Neural cell (in vitro differentiated cells): Measurements from ENCODE around the gene CGB8. TPM values are rescaled to one million over a fixed set of nuclear protein-coding genes. Genes with fewer than 3 reads are reported as not detected.
"Not testable (repeated sequence)": the region's sequence is repeated elsewhere in the genome, so short reads cannot be mapped to it uniquely, and the experiment has no call there.

ENCODE experiments used
- H2AFZ ChIP-seq: fragments of 200-600, 300-800 bp; sonication (generic), shearing (Covaris generic); 2 replicates; pipeline ENCODE4 v1.6.0; 2014; ENCODE audit warnings: low read depth, mild to moderate bottlenecking, antibody characterized with exemption, low read length, moderate library complexity
- H3F3A ChIP-seq: fragments of 200-600 bp; shearing (Covaris generic); 2 replicates; pipeline ENCODE4 v1.6.1; 2016; ENCODE audit warnings: mild to moderate bottlenecking, moderate library complexity, mixed read lengths, antibody characterized with exemption, low read length; ENCODE audit not compliant: insufficient read depth, poor library complexity, severe bottlenecking
- H3K27ac ChIP-seq: fragments of 200-600, 300-800 bp; sonication (generic), shearing (Covaris generic); 2 replicates; pipeline ENCODE4 v1.5.1; 2014; ENCODE audit warnings: mild to moderate bottlenecking, low read length, moderate library complexity
- H3K27me3 ChIP-seq: fragments of 300-800, 200-600 bp; sonication (generic), shearing (Covaris generic); 2 replicates; pipeline ENCODE4 v1.6.0; 2014; ENCODE audit warnings: mild to moderate bottlenecking, low read depth, low read length, moderate library complexity; ENCODE audit not compliant: insufficient read depth
- H3K36me3 ChIP-seq: fragments of 300-800, 200-600 bp; sonication (generic), shearing (Covaris generic); 2 replicates; pipeline ENCODE4 v1.5.1; 2014; ENCODE audit warnings: mild to moderate bottlenecking, antibody characterized with exemption, low read length, moderate library complexity; ENCODE audit not compliant: insufficient read depth
- H3K4me2 ChIP-seq: fragments of 300-800, 200-600 bp; sonication (generic), shearing (Covaris generic); 2 replicates; pipeline ENCODE4 v1.6.0; 2014; ENCODE audit warnings: mild to moderate bottlenecking, low read length
- H3K4me3 ChIP-seq: fragments of 300-800, 200-600 bp; sonication (generic), shearing (Covaris generic); 2 replicates; pipeline ENCODE4 v1.5.1; 2014; ENCODE audit warnings: mild to moderate bottlenecking, low read length, moderate library complexity
- H3K79me2 ChIP-seq: fragments of 200-600 bp; shearing (Covaris generic); replicated peaks from 2 replicates; pipeline ENCODE4 v1.6.0; 2014; ENCODE audit warnings: mild to moderate bottlenecking, low read length, moderate library complexity; ENCODE audit not compliant: insufficient read depth
- H3K9ac ChIP-seq: fragments of 300-800, 200-600 bp; sonication (generic), shearing (Covaris generic); 2 replicates; pipeline ENCODE4 v1.6.1; 2016; ENCODE audit warnings: mild to moderate bottlenecking, low read length, mixed read lengths
- H3K9me2 ChIP-seq: fragments of 200-600 bp; shearing (Covaris generic); 2 replicates; pipeline ENCODE4 v1.6.1; 2016; ENCODE audit warnings: mild to moderate bottlenecking, low read length, mixed read lengths; ENCODE audit not compliant: insufficient read depth
- H3K9me3 ChIP-seq: fragments of 200-600, 300-800 bp; sonication (generic), shearing (Covaris generic); 2 replicates; pipeline ENCODE4 v1.6.1; 2016; ENCODE audit warnings: mild to moderate bottlenecking, mixed run types, low read length, moderate library complexity, mixed read lengths
- H4K20me1 ChIP-seq: fragments of 200-600 bp; shearing (Covaris generic); 2 replicates; pipeline ENCODE4 v1.6.1; 2016; ENCODE audit warnings: mild to moderate bottlenecking, mixed run types; ENCODE audit not compliant: insufficient read depth
- CTCF ChIP-seq: fragments of 450-650 bp; IDR thresholded peaks from 2 replicates; pipeline ENCODE4 v1.5.1; 2014; ENCODE audit warnings: antibody characterized with exemption, mild to moderate bottlenecking, moderate library complexity; ENCODE audit not compliant: poor library complexity, severe bottlenecking
- EP300 ChIP-seq: fragments of 450-650 bp; conservative IDR thresholded peaks from 2 replicates; pipeline ENCODE4 v1.6.1; 2014; ENCODE audit warnings: antibody characterized with exemption, mild to moderate bottlenecking, moderate library complexity; ENCODE audit not compliant: poor library complexity, severe bottlenecking
- EZH2 ChIP-seq: fragments of 200-600, 300-800 bp; shearing (Covaris generic), sonication (generic); IDR thresholded peaks from 2 replicates; pipeline ENCODE4 v1.6.1; 2014; ENCODE audit warnings: antibody characterized with exemption, low read length, borderline replicate concordance, mild to moderate bottlenecking; ENCODE audit not compliant: insufficient read depth, poor library complexity, severe bottlenecking
- MXI1 ChIP-seq: fragments of 450-650 bp; conservative IDR thresholded peaks from 2 replicates; pipeline ENCODE4 v1.6.1; 2014; ENCODE audit warnings: antibody characterized with exemption, mild to moderate bottlenecking; ENCODE audit not compliant: poor library complexity, severe bottlenecking
- POLR2AphosphoS5 ChIP-seq: IDR thresholded peaks from 2 replicates; pipeline ENCODE4 v1.6.1; 2012
- RAD21 ChIP-seq: fragments of 450-650 bp; conservative IDR thresholded peaks from 2 replicates; pipeline ENCODE4 v1.6.1; 2014; ENCODE audit warnings: antibody characterized with exemption, mild to moderate bottlenecking, moderate library complexity
- REST ChIP-seq: IDR thresholded peaks from 2 replicates; pipeline ENCODE4 v1.6.1; 2012; ENCODE audit warnings: borderline replicate concordance
- SMC3 ChIP-seq: fragments of 450-650 bp; conservative IDR thresholded peaks from 2 replicates; pipeline ENCODE4 v1.6.1; 2014; ENCODE audit warnings: antibody characterized with exemption, mild to moderate bottlenecking, moderate library complexity; ENCODE audit not compliant: poor library complexity
- TAF1 ChIP-seq: IDR thresholded peaks from 2 replicates; pipeline ENCODE4 v1.6.1; 2012; ENCODE audit warnings: low read depth
- polyA minus RNA-seq: library from RNA; depleted of rRNA, polyadenylated mRNA; stranded (reverse); fragments of >200 nt; gene quantifications from 2 replicates; pipeline ENCODE4 v1.2.3, GENCODE V29; 2014
- polyA plus RNA-seq: library from polyadenylated mRNA; depleted of rRNA; stranded (reverse); fragments of >200 nt; gene quantifications from 2 replicates; pipeline ENCODE4 v1.2.3, GENCODE V29; 2014

Gene CGB8
- polyA plus RNA-seq (not detected in 2 replicates), polyA minus RNA-seq (not detected in 2 replicates)

- not testable (repeated sequence) for H4K20me1 ChIP-seq, H2AFZ ChIP-seq, H3F3A ChIP-seq, H3K9me2 ChIP-seq, H3K27me3 ChIP-seq, H3K9ac ChIP-seq, H3K4me3 ChIP-seq, H3K79me2 ChIP-seq, H3K9me3 ChIP-seq, H3K27ac ChIP-seq, H3K36me3 ChIP-seq, H3K4me2 ChIP-seq
Measured at GRCh38 chr19:49049011-49049410, at the start of gene CGB8. Gene CGB8, minus strand, starts transcription at chr19:49049111. Its CDS starts 372 bp downstream, at chr19:49048739.

- Histone ChIP-seq H3K9ac (no peak overlapping the region), H2AFZ (no peak overlapping the region), H3K79me2 (no peaks in the 10 kb centered on the region), H3K4me3 (no peak overlapping the region), H3K9me3 (no peaks in the 10 kb centered on the region), H3K9me2 (no peaks in the 10 kb centered on the region), H3K4me2 (no peak overlapping the region), H3K36me3 (no peaks in the 10 kb centered on the region), H4K20me1 (peaks cover 4% of the 10 kb centered on the region), H3F3A (no peaks in the 10 kb centered on the region), H3K27me3 (no peaks in the 10 kb centered on the region), H3K27ac (no peak overlapping the region)
- peak; percentile 86 for TF ChIP-seq RAD21
- TF ChIP-seq CTCF = peak; percentile 96
- TF ChIP-seq SMC3 = peak; percentile 79
- TF ChIP-seq TAF1 = no peak
- TF ChIP-seq REST = no peak
- no peak for TF ChIP-seq EZH2
- TF ChIP-seq EP300 = no peak
- TF ChIP-seq POLR2AphosphoS5 = no peak
- no peak for TF ChIP-seq MXI1
Measured at GRCh38 chr19:49097453-49098288, 48.8 kb upstream of the CGB8 start.
